ENCODE measurements around the gene MYO16. TPM values are rescaled to one million over a fixed set of nuclear protein-coding genes. Genes with fewer than 3 reads are reported as not detected.

MYO16 gene
- total RNA-seq, 1 donor from 2014 or later = 1.2 TPM

GRCh38 chr13:109228211-109228610 is 598.8 kb downstream of the MYO16 start:
- no peak overlapping the region for H3K4me3 ChIP-seq (ENCODE audit: low read depth, low read length)
- TF ChIP-seq, protein P1, sequence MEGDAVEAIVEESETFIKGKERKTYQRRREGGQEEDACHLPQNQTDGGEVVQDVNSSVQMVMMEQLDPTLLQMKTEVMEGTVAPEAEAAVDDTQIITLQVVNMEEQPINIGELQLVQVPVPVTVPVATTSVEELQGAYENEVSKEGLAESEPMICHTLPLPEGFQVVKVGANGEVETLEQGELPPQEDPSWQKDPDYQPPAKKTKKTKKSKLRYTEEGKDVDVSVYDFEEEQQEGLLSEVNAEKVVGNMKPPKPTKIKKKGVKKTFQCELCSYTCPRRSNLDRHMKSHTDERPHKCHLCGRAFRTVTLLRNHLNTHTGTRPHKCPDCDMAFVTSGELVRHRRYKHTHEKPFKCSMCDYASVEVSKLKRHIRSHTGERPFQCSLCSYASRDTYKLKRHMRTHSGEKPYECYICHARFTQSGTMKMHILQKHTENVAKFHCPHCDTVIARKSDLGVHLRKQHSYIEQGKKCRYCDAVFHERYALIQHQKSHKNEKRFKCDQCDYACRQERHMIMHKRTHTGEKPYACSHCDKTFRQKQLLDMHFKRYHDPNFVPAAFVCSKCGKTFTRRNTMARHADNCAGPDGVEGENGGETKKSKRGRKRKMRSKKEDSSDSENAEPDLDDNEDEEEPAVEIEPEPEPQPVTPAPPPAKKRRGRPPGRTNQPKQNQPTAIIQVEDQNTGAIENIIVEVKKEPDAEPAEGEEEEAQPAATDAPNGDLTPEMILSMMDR (conservative IDR thresholded peaks at IDR 0.05; ENCODE audit: low read depth, low read length) = no peak
- no peak for DNase-seq (ENCODE audit: low read depth)

GRCh38 chr13:109231888-109232287 is 602.5 kb downstream of the MYO16 start:
- TF ChIP-seq, protein P1 (conservative IDR thresholded peaks at IDR 0.05; ENCODE audit: low read depth, low read length) = no peak
- DNase-seq (ENCODE audit: low read depth) = no peak

DNA sequence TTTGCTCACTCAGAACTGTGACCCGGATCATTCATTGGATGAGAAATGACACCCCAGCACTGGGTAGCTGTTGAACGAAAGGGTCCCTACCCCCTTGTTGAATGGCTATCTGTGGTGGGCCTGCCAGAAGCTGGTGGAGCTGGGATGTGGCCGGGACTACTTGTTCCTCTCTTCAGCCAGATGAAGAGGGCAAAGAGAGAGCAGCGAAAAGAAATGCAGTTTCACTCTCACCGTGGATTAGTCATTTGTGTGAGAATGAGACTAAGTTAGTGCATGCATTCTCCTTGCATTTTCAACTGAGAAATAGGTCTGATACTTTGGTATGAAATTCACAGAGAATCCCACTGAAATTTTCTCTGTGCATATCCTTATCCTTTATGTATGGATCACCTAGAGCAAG is 603.9 kb downstream of the MYO16 start:
- TF ChIP-seq, protein P1 (conservative IDR thresholded peaks at IDR 0.05; ENCODE audit: low read depth, low read length) = no peak
- DNase-seq (ENCODE audit: low read depth) = no peak
- no peak overlapping the region for H3K4me3 ChIP-seq (ENCODE audit: low read depth, low read length)

More at GRCh38 chr13:109231888-109232287, 602.5 kb downstream of the MYO16 start:
- no peak overlapping the region for H3K4me3 ChIP-seq (ENCODE audit: low read depth, low read length)

DNA sequence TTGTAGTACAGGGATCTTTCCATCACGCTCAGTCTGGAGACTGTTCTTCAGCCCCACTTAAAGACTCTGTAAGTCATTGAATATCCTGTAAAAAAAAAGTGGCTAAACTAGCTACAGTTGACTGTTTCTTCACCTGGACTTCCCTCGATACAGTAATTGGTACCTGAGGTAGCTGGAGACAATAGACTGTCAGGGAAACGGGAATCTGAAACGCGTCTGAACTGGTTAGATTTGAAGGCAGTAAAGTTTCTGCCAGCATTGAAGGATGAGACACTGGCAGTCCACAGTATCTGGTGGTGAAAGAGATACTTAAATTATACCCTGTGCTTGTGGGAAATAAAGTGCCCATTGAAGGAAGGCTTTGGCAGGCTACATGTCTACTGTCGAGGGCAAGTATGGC is 606.5 kb downstream of the MYO16 start:
- DNase-seq (ENCODE audit: low read depth) = no peak
- no peak overlapping the region for H3K4me3 ChIP-seq (ENCODE audit: low read depth, low read length)

DNA sequence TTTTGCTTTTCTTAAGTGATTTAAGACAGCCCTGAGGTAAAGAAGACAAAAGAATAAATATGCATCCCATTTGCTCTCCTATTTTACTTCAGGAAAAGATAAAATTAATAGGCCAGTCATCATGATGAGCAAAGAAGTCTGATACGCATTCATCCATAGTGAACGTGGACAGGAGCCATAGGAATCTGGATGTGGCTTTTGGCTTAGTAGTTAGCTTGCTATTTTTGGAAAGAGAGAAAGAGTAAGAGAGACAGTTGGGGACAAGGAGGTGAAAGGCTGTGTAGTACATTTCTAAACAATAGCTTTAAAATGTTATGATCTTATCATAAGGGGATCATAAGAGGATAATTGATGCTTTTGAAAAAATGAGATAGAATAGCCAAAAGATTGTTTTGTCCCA is 611.7 kb downstream of the MYO16 start:
- TF ChIP-seq, protein P1 (conservative IDR thresholded peaks at IDR 0.05; ENCODE audit: low read depth, low read length) = no peak
- no peak for DNase-seq (ENCODE audit: low read depth)

More for the DNA sequence above, 606.5 kb downstream of the MYO16 start:
- TF ChIP-seq, protein P1 (conservative IDR thresholded peaks at IDR 0.05; ENCODE audit: low read depth, low read length) = no peak

GRCh38 chr13:109243311-109243951 is 614.0 kb downstream of the MYO16 start:
- no peak overlapping the region for H3K4me3 ChIP-seq (ENCODE audit: low read depth, low read length)
- DNase-seq (ENCODE audit: low read depth) = peak; percentile 88

More for the DNA sequence above, 611.7 kb downstream of the MYO16 start:
- no peak overlapping the region for H3K4me3 ChIP-seq (ENCODE audit: low read depth, low read length)

More at GRCh38 chr13:109243311-109243951, 614.0 kb downstream of the MYO16 start:
- TF ChIP-seq, protein P1 (conservative IDR thresholded peaks at IDR 0.05; ENCODE audit: low read depth, low read length) = no peak
